Measurements from ENCODE around the gene LEMD1. TPM values are rescaled to one million over a fixed set of nuclear protein-coding genes. Genes with fewer than 3 reads are reported as not detected.
A peak's percentile ranks its signal among the peaks of the same experiment; 100 is the strongest.

LEMD1 gene
- total RNA-seq, 1 experiment from 2014 or later, result not detected

- CTCF ChIA-PET, result no interaction called here
- in situ Hi-C loops (cut with HindIII; ENCODE audit: low pct_unique_long_range_greater_than_20kb, low sequenced_read_pairs), result no loop called here
- intact Hi-C loops (cut with micrococcal nuclease; ENCODE audit: unreplicated experiment), result no loop called here
- TF ChIP-seq TCF7L2 (IDR thresholded peaks at IDR 0.05; ENCODE audit: low read depth, low read length), result no peak
- no peak for TF ChIP-seq SIN3A (IDR thresholded peaks at IDR 0.05; ENCODE audit: borderline replicate concordance, insufficient read depth, low read depth, low read length)
- TF ChIP-seq, protein P1, sequence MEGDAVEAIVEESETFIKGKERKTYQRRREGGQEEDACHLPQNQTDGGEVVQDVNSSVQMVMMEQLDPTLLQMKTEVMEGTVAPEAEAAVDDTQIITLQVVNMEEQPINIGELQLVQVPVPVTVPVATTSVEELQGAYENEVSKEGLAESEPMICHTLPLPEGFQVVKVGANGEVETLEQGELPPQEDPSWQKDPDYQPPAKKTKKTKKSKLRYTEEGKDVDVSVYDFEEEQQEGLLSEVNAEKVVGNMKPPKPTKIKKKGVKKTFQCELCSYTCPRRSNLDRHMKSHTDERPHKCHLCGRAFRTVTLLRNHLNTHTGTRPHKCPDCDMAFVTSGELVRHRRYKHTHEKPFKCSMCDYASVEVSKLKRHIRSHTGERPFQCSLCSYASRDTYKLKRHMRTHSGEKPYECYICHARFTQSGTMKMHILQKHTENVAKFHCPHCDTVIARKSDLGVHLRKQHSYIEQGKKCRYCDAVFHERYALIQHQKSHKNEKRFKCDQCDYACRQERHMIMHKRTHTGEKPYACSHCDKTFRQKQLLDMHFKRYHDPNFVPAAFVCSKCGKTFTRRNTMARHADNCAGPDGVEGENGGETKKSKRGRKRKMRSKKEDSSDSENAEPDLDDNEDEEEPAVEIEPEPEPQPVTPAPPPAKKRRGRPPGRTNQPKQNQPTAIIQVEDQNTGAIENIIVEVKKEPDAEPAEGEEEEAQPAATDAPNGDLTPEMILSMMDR (IDR thresholded peaks at IDR 0.05), result no peak
- TF ChIP-seq POLR2AphosphoS5 (IDR thresholded peaks at IDR 0.05; ENCODE audit: low read depth, low read length), result no peak
- no peak for TF ChIP-seq REST (IDR thresholded peaks at IDR 0.05; ENCODE audit: insufficient read depth in 1 of 2, low read depth in 2 of 2, low read length in 1 of 2)
- Histone ChIP-seq H3K4me3 (ENCODE audit: low read depth in 2 of 2, low read length in 2 of 2) (no peak overlapping the region), H3K27ac (ENCODE audit: low read length) (no peak overlapping the region), H3K36me3 (ENCODE audit: control insufficient read depth, insufficient read depth, low read length) (no peaks in the 10 kb centered on the region), H3K4me1 (ENCODE audit: control insufficient read depth, insufficient read depth, low read length) (peaks cover 8% of the 10 kb centered on the region), H3K27me3 (ENCODE audit: control insufficient read depth, insufficient read depth, low read length) (no peaks in the 10 kb centered on the region), H3K9me3 (ENCODE audit: control insufficient read depth, insufficient read depth, low read depth, low read length) (no peaks in the 10 kb centered on the region)
- BruUV-seq (replicated peaks), result no TSS peak
- POLR2A ChIA-PET, result no interaction called here
- ATAC-seq (no peak), DNase-seq (ENCODE audit: low read depth, low spot score) (no peak)
Observed at GRCh38 chr1:205441318-205441633, 19.4 kb upstream of the LEMD1 start.

DNA sequence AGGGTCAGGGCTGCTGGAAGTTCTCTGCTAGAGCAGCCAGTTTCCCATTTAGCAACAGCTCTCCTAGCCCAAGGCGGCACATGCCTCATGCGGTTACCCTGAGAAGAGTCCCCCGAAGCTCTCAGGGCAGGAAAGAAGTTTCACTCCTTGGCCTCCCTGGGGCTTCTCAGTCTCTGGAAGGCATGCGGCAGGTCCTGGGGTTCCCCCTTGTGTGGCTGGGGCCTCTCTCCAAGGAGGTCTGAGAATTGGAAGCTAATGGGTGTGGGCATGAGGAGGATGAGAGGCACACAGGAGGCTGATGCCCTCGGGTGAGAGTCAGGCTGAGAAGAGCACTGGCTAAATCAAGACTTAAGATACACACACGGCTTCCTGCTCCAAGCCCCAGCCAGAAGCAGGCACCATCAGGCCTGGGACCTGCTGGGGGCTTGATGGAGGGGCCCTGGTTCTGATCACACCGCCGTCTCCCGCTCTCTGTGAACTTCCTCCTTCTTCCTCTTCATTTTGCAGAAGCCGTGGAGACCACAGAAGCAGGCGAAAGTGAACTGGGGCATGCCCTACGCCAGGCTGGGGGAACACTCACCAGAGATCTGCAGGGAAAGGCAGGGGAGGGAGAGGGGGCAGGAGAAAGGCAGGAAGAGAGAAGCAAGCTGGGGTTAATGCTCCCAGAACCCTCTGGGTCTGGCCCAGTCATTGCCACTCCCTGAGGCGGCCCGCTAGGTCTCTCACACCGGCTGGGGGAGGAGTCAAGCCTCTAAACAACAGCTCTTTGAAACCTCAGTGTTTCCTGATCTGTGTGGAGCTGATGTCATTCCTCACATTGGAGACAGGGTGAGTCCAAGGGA, 18.8 kb upstream of the LEMD1 start:
- TF ChIP-seq TCF7L2 (IDR thresholded peaks at IDR 0.05; ENCODE audit: low read depth, low read length), result no peak
- no peak for TF ChIP-seq SIN3A (IDR thresholded peaks at IDR 0.05; ENCODE audit: borderline replicate concordance, insufficient read depth, low read depth, low read length)
- TF ChIP-seq, protein P1 (IDR thresholded peaks at IDR 0.05), result no peak
- no peak for TF ChIP-seq REST (IDR thresholded peaks at IDR 0.05; ENCODE audit: insufficient read depth in 1 of 2, low read depth in 2 of 2, low read length in 1 of 2)
- TF ChIP-seq POLR2AphosphoS5 (IDR thresholded peaks at IDR 0.05; ENCODE audit: low read depth, low read length), result no peak
- DNase-seq (ENCODE audit: low read depth, low spot score), result no peak
- POLR2A ChIA-PET, result no interaction called here
- BruUV-seq (replicated peaks), result no TSS peak
- intact Hi-C loops (cut with micrococcal nuclease; ENCODE audit: unreplicated experiment) (no loop called here), in situ Hi-C loops (cut with HindIII; ENCODE audit: low pct_unique_long_range_greater_than_20kb, low sequenced_read_pairs) (no loop called here)
- peak; percentile 57 for ATAC-seq
- H3K36me3 ChIP-seq (ENCODE audit: control insufficient read depth, insufficient read depth, low read length), result no peaks in the 10 kb centered on the region
- no peak overlapping the region for H3K4me3 ChIP-seq (ENCODE audit: low read depth in 2 of 2, low read length in 2 of 2)
- peaks cover 2% of the 10 kb centered on the region for H3K27me3 ChIP-seq (ENCODE audit: control insufficient read depth, insufficient read depth, low read length)
- CTCF ChIA-PET, result no interaction called here
- peak overlapping the region; percentile 34; the same call in 1 of the 2 replicates for H3K27ac ChIP-seq (ENCODE audit: low read length)
- no peaks in the 10 kb centered on the region for H3K9me3 ChIP-seq (ENCODE audit: control insufficient read depth, insufficient read depth, low read depth, low read length)
- peaks cover 8% of the 10 kb centered on the region for H3K4me1 ChIP-seq (ENCODE audit: control insufficient read depth, insufficient read depth, low read length)
